NT2/D1 (cell line): Measurements from ENCODE around the gene NEGR1.

Source experiments
- DNase-seq: peaks from one replicate; pipeline ENCODE4 v3.0.0-alpha.2; 2011; ENCODE audit warnings: low read depth, low spot score
- H3K27me3 ChIP-seq: 2 replicates; pipeline ENCODE4 v1.6.0; 2011; ENCODE audit warnings: mild to moderate bottlenecking; ENCODE audit not compliant: insufficient read length, insufficient read depth
- H3K36me3 ChIP-seq: 2 replicates; pipeline ENCODE4 v1.6.1; 2011; ENCODE audit warnings: mild to moderate bottlenecking, low read length, mixed read lengths; ENCODE audit not compliant: insufficient read depth, insufficient read length
- H3K4me1 ChIP-seq: 2 replicates; pipeline ENCODE4 v1.5.1; 2011; ENCODE audit not compliant: insufficient read depth, insufficient read length
- H3K4me3 ChIP-seq: 2 replicates; pipeline ENCODE4 v1.5.1; 2011; ENCODE audit warnings: low read depth; ENCODE audit not compliant: insufficient read length
- H3K9ac ChIP-seq: 2 replicates; pipeline ENCODE4 v1.6.0; 2011; ENCODE audit warnings: low read depth; ENCODE audit not compliant: insufficient read length
- H3K9me3 ChIP-seq: 2 replicates; pipeline ENCODE4 v1.5.1; 2011; ENCODE audit warnings: mild to moderate bottlenecking, low read length; ENCODE audit not compliant: insufficient read depth
- SUZ12 ChIP-seq: IDR thresholded peaks from 2 replicates; pipeline ENCODE4 v1.6.1; 2011; ENCODE audit not compliant: insufficient read length, insufficient read depth; ENCODE audit errors: extremely low read depth
- YY1 ChIP-seq: IDR thresholded peaks from 2 replicates; pipeline ENCODE4 v1.6.1; 2011; ENCODE audit not compliant: insufficient read length, insufficient read depth
- ZNF274 ChIP-seq: IDR thresholded peaks from 2 replicates; pipeline ENCODE4 v1.6.1; 2011; ENCODE audit warnings: mild to moderate bottlenecking, low read depth, low read length

The NEGR1 gene

DNA sequence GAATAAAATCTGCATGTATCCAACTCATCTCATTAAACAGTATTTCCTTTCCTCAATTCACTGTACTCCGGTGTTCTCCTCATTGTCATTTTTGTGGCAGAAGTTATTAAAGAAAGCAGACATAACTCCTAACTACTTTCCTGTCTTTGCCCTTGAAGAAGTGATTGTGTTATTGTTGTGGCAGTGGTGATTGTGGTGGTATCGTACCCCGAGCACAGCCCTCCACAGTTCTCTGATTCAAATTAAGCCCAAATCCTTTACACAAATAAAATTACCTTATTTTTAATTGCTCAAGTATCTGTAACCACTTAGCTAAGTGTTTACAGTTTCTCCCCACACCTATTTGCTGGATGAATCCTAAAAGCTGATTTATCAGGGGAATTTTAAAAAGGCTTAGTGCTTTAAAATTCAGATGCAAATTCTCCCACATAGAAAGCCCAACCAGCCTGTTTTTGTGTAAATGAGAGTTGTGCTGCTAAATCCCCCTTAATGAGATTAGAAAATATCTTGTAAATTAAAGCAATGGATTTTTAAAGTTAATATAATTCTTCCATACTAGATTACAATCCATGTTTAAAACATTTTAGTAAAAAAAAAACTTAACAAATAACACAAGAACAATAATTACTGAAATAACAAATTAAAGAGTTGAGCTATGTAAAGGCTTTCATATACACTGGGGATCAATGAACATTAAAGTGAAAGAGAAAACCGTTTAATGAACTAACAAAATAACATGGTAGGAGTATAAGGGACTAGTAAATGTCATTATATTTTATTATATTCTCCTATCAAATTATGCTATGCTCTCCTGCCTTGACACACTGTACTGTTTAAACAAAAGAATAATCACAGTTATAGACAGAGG lies 259.0 kb downstream of the NEGR1 start:
- H3K4me3 ChIP-seq: no peak overlapping the region
- no peaks in the 10 kb centered on the region for H3K36me3 ChIP-seq
- no peak for TF ChIP-seq YY1
- no peak for TF ChIP-seq ZNF274
- TF ChIP-seq SUZ12: no peak
- DNase-seq: peak; percentile 22
- no peak overlapping the region for H3K9ac ChIP-seq
- H3K4me1 ChIP-seq: no peaks in the 10 kb centered on the region
- H3K27me3 ChIP-seq: no peaks in the 10 kb centered on the region
- no peaks in the 10 kb centered on the region for H3K9me3 ChIP-seq

DNA sequence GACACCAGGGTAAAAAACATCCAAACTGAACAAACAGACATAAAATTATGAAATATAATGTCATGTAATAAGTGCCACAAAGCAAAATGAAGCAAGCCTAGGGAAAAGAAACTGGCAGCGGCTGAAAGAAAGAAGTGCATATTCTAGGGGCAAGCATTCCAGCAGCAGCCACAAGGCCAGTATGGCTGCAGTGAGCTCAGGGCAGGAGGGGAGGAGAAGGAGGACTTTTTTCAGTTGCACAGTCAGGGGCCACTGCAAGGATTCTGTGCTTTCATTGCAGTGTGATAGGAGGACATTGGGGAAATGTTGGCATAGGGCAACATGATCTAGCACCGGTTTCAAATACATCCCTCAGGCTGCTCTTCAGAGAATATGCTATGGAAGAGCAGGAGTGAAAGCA lies 263.8 kb downstream of the NEGR1 start:
- no peak for TF ChIP-seq ZNF274
- TF ChIP-seq SUZ12: no peak
- TF ChIP-seq YY1: no peak
- Histone ChIP-seq H3K9ac (no peak overlapping the region), H3K4me1 (no peaks in the 10 kb centered on the region), H3K9me3 (no peaks in the 10 kb centered on the region), H3K4me3 (no peak overlapping the region), H3K36me3 (no peaks in the 10 kb centered on the region), H3K27me3 (no peaks in the 10 kb centered on the region)
- no peak for DNase-seq

DNA sequence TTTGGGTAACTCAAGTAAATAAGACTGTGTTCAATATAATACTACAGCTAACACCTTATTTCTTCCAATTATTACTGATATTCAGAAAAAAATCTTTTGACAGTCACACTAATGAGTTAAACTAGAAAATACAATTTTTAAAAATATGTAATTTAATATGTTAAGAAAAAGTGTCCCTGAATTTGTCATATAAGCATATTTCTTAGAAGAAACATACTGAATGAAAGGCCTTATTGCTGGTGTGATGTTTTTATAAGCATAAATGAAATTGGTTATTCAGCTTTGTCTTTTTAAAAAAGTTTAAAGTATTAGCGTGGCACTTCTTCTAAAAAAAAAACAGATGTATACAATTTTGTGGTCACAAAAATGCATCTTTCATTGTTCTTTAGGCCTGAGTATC lies 267.3 kb downstream of the NEGR1 start:
- no peaks in the 10 kb centered on the region for H3K9me3 ChIP-seq
- H3K27me3 ChIP-seq: no peaks in the 10 kb centered on the region
- TF ChIP-seq ZNF274 (no peak), YY1 (no peak), SUZ12 (no peak)
- H3K36me3 ChIP-seq: no peaks in the 10 kb centered on the region
- H3K4me3 ChIP-seq: no peak overlapping the region
- H3K9ac ChIP-seq: no peak overlapping the region
- DNase-seq: no peak
- no peaks in the 10 kb centered on the region for H3K4me1 ChIP-seq

DNA sequence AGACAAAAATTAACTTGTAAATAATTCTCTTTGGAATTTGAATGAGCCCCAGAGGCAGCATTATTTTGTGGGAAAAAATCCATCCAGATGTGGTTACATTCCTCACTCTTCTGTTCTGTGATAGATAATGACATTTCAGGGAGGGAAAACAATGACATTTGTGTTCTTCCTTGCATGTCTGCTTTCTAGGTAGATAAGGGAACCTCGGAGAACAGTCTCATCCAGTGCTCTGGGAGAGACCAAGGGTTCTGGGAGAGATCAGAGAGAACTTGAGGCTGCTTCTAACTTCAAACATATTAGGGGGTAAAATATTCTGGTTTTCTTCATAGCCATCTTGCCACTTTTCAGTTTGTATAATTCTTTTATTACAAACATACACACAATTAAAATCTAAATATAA lies 269.2 kb downstream of the NEGR1 start:
- Histone ChIP-seq H3K9ac (no peak overlapping the region), H3K4me1 (no peaks in the 10 kb centered on the region), H3K27me3 (no peaks in the 10 kb centered on the region), H3K36me3 (no peaks in the 10 kb centered on the region), H3K4me3 (no peak overlapping the region), H3K9me3 (no peaks in the 10 kb centered on the region)
- no peak for TF ChIP-seq YY1
- no peak for TF ChIP-seq ZNF274
- TF ChIP-seq SUZ12: no peak
- no peak for DNase-seq

DNA sequence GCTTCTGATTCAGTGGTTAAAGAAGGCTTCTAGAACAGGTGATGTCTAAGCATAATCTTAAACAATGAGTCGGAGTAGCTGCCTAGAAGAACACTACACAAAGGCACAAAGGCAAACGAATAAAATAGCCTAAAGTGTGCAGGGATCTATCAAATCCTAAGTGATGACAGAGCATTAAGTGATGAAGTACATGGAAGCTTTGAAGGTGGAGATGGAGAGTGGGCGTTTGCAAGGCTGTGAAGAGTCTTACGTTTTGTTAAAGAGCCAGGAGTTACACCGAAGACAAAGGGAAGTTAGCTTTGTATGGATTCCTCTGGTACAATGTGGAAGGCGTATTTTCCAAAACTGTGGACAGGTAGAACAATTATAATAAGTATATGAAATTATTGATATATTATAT lies 270.6 kb downstream of the NEGR1 start:
- no peaks in the 10 kb centered on the region for H3K4me1 ChIP-seq
- no peaks in the 10 kb centered on the region for H3K9me3 ChIP-seq
- H3K9ac ChIP-seq: no peak overlapping the region
- TF ChIP-seq ZNF274 (no peak), SUZ12 (no peak), YY1 (no peak)
- no peaks in the 10 kb centered on the region for H3K27me3 ChIP-seq
- no peak overlapping the region for H3K4me3 ChIP-seq
- no peaks in the 10 kb centered on the region for H3K36me3 ChIP-seq
- DNase-seq: no peak

DNA sequence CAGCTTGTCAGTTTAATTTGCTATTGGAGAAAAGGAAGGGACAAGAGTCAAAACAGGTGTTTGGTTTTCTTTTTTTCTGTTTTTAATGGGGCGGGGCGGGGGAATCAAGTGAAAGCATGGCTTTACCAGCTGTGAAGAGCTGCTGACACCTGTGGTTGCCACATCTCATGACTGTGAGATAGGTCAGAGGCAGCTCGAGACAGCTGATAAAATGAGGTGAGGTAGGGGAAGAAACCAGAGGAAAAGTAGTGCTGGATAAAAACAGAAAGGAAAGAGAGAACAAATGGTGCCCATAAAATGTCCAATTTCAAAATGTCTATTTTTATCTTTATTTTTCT lies 272.3 kb downstream of the NEGR1 start:
- no peak for DNase-seq
- no peak for TF ChIP-seq ZNF274
- no peak for TF ChIP-seq YY1
- TF ChIP-seq SUZ12: no peak

DNA sequence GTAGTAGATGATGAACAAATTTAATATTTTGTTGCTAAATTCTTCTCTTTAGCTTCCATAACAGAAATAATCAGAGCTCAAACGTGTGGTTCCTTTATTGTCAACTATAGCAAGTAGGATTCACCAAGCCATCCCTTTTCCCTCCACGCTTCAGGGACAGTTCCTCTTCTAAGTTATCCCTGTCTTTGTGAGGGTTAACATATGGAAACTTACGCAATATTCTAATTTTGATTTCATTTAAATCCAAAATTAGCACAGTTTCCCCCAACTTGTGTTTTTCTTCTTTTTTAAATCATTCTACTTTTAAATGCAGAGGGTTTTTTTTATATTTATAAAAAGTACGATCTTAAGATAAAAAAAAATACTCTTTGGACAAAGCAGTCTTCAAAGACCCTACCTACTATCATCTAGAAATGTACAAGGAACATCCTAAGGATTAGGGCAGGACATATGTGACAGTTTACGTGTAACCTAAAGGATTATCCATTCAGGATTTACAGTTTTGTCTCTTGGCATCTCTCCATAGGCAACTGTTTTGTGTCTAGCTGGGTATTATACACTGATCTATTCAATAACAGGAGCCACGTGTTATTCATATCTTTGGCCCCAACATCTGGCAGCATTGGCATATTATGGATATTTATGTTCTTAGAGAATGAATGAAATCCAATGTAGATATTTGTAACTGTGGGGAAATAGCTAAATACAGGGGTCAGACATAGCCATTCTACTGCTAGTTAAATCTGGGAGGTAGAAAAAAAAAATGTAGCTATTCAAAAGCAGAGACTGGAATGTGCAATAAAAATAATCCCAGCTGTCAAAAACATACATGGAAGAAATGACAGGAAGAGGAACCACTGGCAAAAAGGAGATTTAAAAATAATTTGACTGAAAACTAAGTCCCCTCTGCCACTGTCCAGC lies 272.9 kb downstream of the NEGR1 start:
- H3K27me3 ChIP-seq: no peaks in the 10 kb centered on the region
- DNase-seq: no peak
- TF ChIP-seq YY1: no peak
- TF ChIP-seq ZNF274: no peak
- TF ChIP-seq SUZ12: no peak
- no peaks in the 10 kb centered on the region for H3K4me1 ChIP-seq
- H3K9me3 ChIP-seq: no peaks in the 10 kb centered on the region
- H3K36me3 ChIP-seq: no peaks in the 10 kb centered on the region
- no peak overlapping the region for H3K4me3 ChIP-seq
- no peak overlapping the region for H3K9ac ChIP-seq

More for the DNA sequence above, 272.3 kb downstream of the NEGR1 start:
- no peaks in the 10 kb centered on the region for H3K36me3 ChIP-seq
- H3K4me1 ChIP-seq: no peaks in the 10 kb centered on the region
- no peak overlapping the region for H3K4me3 ChIP-seq
- H3K9ac ChIP-seq: no peak overlapping the region
- no peaks in the 10 kb centered on the region for H3K9me3 ChIP-seq
- no peaks in the 10 kb centered on the region for H3K27me3 ChIP-seq
